ENCODE data around the gene PREPL.

PREPL gene

DNA sequence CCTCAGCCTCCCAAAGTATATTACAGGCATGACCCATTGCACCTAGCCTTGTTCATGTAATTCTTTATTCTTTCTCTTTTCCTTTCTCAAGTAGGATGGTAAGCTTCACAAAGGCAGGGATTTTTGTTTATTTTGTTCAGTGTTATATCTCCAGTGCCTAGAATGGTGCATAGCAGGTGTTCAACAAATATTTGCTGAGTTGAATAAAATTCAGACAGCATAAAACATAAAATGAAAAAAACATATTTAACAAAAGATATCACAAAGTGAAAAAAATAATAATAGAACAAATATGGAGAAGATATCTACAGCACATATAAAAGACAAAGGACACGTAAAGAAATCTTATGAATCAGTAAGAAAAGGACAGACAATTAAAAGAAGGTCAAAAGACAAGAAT lies 8.8 kb downstream of the PREPL start:
- CTCF ChIA-PET: no interaction called here
- DNase-seq (ENCODE audit: extremely low spot score): no peak
- POLR2A ChIA-PET: interaction anchor here (2.4 kb wide), 1 partner anchor 9 kb away, joined by 13 read pairs; the partner anchor contains the start of genes CAMKMT and PREPL
- no peak for TF ChIP-seq FOXA1 (IDR thresholded peaks at IDR 0.05)
- TF ChIP-seq, protein P1, sequence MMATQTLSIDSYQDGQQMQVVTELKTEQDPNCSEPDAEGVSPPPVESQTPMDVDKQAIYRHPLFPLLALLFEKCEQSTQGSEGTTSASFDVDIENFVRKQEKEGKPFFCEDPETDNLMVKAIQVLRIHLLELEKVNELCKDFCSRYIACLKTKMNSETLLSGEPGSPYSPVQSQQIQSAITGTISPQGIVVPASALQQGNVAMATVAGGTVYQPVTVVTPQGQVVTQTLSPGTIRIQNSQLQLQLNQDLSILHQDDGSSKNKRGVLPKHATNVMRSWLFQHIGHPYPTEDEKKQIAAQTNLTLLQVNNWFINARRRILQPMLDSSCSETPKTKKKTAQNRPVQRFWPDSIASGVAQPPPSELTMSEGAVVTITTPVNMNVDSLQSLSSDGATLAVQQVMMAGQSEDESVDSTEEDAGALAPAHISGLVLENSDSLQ (IDR thresholded peaks at IDR 0.05): no peak
- no peak for TF ChIP-seq HDGF (IDR thresholded peaks at IDR 0.05; ENCODE audit: borderline replicate concordance)
- no peak for TF ChIP-seq ELF4 (IDR thresholded peaks at IDR 0.05)
- no peak for TF ChIP-seq TARDBP (IDR thresholded peaks at IDR 0.05)
- no peak for TF ChIP-seq L3MBTL2 (conservative IDR thresholded peaks at IDR 0.05)
- TF ChIP-seq ARNT (IDR thresholded peaks at IDR 0.05): no peak
- no peak for TF ChIP-seq FOXK2 (IDR thresholded peaks at IDR 0.05)
- TF ChIP-seq LEF1 (IDR thresholded peaks at IDR 0.05; ENCODE audit: borderline replicate concordance): no peak
- no peak for TF ChIP-seq SP1 (IDR thresholded peaks at IDR 0.05)
- TF ChIP-seq FOXM1 (IDR thresholded peaks at IDR 0.05; ENCODE audit: borderline replicate concordance): no peak
- TF ChIP-seq NFRKB (IDR thresholded peaks at IDR 0.05): no peak
- TF ChIP-seq BHLHE40 (IDR thresholded peaks at IDR 0.05; ENCODE audit: borderline replicate concordance): no peak

DNA sequence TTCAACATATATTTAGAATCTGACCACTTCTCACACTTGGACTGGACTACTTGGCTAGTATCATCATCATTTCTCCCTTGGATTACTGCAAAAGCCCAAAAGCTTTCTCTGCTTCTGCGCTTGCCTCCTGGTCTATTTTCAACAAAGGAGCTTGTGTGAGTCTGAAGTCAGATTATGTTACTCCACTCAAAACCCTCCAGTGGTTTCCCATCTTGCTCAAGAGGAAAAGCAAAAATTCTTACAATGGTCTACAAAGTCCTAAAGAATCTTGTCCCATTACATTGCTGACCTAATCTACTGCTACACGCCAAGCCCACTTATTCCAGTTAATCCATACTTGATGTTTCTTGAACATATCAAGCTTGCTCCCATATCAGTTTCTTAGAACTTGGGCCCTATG lies 9.6 kb downstream of the PREPL start:
- POLR2A ChIA-PET: interaction anchor here (1.1 to 2.4 kb wide), 2 partner anchors 9 to 10 kb away, joined by 3 to 13 read pairs; partner anchors contain the start of genes CAMKMT and PREPL
- CTCF ChIA-PET: no interaction called here
- TF ChIP-seq TARDBP (IDR thresholded peaks at IDR 0.05) (no peak), L3MBTL2 (conservative IDR thresholded peaks at IDR 0.05) (no peak), SUZ12 (IDR thresholded peaks at IDR 0.05) (no peak), LEF1 (IDR thresholded peaks at IDR 0.05; ENCODE audit: borderline replicate concordance) (no peak), HDGF (IDR thresholded peaks at IDR 0.05; ENCODE audit: borderline replicate concordance) (no peak), BHLHE40 (IDR thresholded peaks at IDR 0.05; ENCODE audit: borderline replicate concordance) (no peak), FOXM1 (IDR thresholded peaks at IDR 0.05; ENCODE audit: borderline replicate concordance) (no peak), ARNT (IDR thresholded peaks at IDR 0.05) (no peak), ZNF384 (IDR thresholded peaks at IDR 0.05) (no peak), SP1 (IDR thresholded peaks at IDR 0.05) (no peak), ELF4 (IDR thresholded peaks at IDR 0.05) (no peak), FOXK2 (IDR thresholded peaks at IDR 0.05) (no peak), NFRKB (IDR thresholded peaks at IDR 0.05) (no peak), FOXA1 (IDR thresholded peaks at IDR 0.05) (no peak), CTBP1 (IDR thresholded peaks at IDR 0.05; ENCODE audit: borderline replicate concordance) (no peak)
- TF ChIP-seq, protein P1 (IDR thresholded peaks at IDR 0.05): no peak
- no peak for DNase-seq (ENCODE audit: extremely low spot score)

DNA sequence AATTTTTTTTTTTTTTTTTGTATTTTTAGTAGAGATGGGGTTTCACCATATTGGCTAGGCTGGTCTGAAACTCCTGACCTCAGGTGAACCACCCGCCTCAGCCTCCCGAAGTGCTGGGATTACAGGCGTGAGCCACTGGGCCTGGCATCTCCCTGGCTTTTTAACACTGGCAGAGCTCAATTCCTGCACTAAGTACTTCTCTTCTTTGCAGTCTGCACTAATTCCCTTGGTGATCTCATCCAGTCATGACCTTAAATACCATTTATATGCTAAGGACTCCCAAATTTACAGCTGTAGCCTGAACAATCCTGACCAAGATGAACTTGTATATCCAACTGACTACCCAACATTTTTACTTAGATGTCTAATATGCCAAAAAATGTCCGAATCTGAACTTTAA lies 10.2 kb downstream of the PREPL start:
- DNase-seq (ENCODE audit: extremely low spot score): no peak
- ChIA-PET CTCF (no interaction called here), POLR2A (interaction anchor here (1.1 to 2.4 kb wide), 2 partner anchors 9 to 11 kb away, joined by 3 to 13 read pairs; partner anchors contain the start of genes CAMKMT and PREPL)
- TF ChIP-seq ARNT (IDR thresholded peaks at IDR 0.05): no peak
- TF ChIP-seq CTBP1 (IDR thresholded peaks at IDR 0.05; ENCODE audit: borderline replicate concordance): no peak
- no peak for TF ChIP-seq NFRKB (IDR thresholded peaks at IDR 0.05)
- no peak for TF ChIP-seq SP1 (IDR thresholded peaks at IDR 0.05)
- TF ChIP-seq ELF4 (IDR thresholded peaks at IDR 0.05): no peak
- TF ChIP-seq SUZ12 (IDR thresholded peaks at IDR 0.05): no peak
- no peak for TF ChIP-seq TARDBP (IDR thresholded peaks at IDR 0.05)
- TF ChIP-seq ZNF384 (IDR thresholded peaks at IDR 0.05): no peak
- no peak for TF ChIP-seq HDGF (IDR thresholded peaks at IDR 0.05; ENCODE audit: borderline replicate concordance)
- TF ChIP-seq LEF1 (IDR thresholded peaks at IDR 0.05; ENCODE audit: borderline replicate concordance): no peak
- no peak for TF ChIP-seq FOXA1 (IDR thresholded peaks at IDR 0.05)
- TF ChIP-seq FOXM1 (IDR thresholded peaks at IDR 0.05; ENCODE audit: borderline replicate concordance): no peak
- TF ChIP-seq BHLHE40 (IDR thresholded peaks at IDR 0.05; ENCODE audit: borderline replicate concordance): no peak
- TF ChIP-seq L3MBTL2 (conservative IDR thresholded peaks at IDR 0.05): no peak
- no peak for TF ChIP-seq FOXK2 (IDR thresholded peaks at IDR 0.05)
- TF ChIP-seq, protein P1 (IDR thresholded peaks at IDR 0.05): no peak

DNA sequence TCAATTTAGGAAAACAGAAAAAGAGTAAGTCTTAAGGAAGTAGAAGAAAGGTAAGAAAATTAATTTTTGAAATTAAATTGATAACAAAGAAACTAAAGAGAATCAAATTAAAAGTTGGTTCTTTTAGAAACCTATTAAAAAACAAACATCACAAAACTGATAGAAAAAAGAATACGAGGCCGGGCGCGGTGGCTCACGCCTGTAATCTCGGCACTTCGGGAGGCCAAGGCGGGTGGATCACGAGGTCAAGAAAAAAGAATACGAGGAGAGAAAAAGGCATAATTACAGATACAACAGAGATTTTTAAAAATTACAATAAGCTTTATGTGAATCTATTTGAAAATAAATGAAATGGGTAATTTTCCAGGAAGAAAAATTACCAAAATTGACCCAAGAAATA lies 11.8 kb downstream of the PREPL start:
- DNase-seq (ENCODE audit: extremely low spot score): no peak
- CTCF ChIA-PET: no interaction called here
- POLR2A ChIA-PET: interaction anchor here (0.7 kb wide), 1 partner anchor 12 kb away, joined by 4 read pairs; the partner anchor contains the start of genes CAMKMT and PREPL
- no peak for TF ChIP-seq ARNT (IDR thresholded peaks at IDR 0.05)
- no peak for TF ChIP-seq FOXK2 (IDR thresholded peaks at IDR 0.05)
- TF ChIP-seq CTBP1 (IDR thresholded peaks at IDR 0.05; ENCODE audit: borderline replicate concordance): no peak
- TF ChIP-seq TARDBP (IDR thresholded peaks at IDR 0.05): no peak
- no peak for TF ChIP-seq LEF1 (IDR thresholded peaks at IDR 0.05; ENCODE audit: borderline replicate concordance)
- TF ChIP-seq, protein P1 (IDR thresholded peaks at IDR 0.05): no peak
- TF ChIP-seq BHLHE40 (IDR thresholded peaks at IDR 0.05; ENCODE audit: borderline replicate concordance): no peak
- no peak for TF ChIP-seq ELF4 (IDR thresholded peaks at IDR 0.05)
- no peak for TF ChIP-seq L3MBTL2 (conservative IDR thresholded peaks at IDR 0.05)
- TF ChIP-seq SP1 (IDR thresholded peaks at IDR 0.05): no peak
- no peak for TF ChIP-seq HDGF (IDR thresholded peaks at IDR 0.05; ENCODE audit: borderline replicate concordance)

DNA sequence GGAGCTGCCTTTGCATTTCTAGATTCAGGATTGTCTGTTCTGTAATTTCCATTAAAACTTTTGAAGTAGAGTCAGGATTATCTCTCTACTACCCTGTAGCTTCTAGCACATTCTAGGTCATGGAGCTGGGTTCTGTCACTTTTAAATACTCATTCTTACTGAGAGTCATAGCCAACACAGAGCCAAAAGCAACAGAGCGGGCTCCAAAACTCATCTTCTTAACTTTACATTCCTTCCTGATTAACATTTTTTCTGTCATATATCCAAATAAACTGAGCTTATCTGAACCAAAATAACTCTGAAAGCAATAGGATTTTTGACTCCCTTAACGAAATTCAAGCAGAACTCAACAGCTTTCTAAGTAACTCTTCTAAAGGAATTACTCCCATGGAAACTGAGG lies 12.9 kb downstream of the PREPL start:
- DNase-seq (ENCODE audit: extremely low spot score): no peak
- ChIA-PET POLR2A (interaction anchor here (0.8 kb wide), 1 partner anchor 14 kb away, joined by 4 read pairs; the partner anchor contains the start of gene CAMKMT), CTCF (no interaction called here)
- no peak for TF ChIP-seq SP1 (IDR thresholded peaks at IDR 0.05)

Measured in HEK293T (cell line).